K562 (cell line): Measurements from ENCODE around the gene NRXN2. TPM values are rescaled to one million over a fixed set of nuclear protein-coding genes. Genes with fewer than 3 reads are reported as not detected.

Source experiments
- CC2D1A ChIP-seq: fragments of 450-650 bp; IDR thresholded peaks from 2 replicates; pipeline ENCODE4 v1.6.1; 2017; ENCODE audit warnings: mild to moderate bottlenecking
- EGR1 ChIP-seq: fragments of 450-650 bp; conservative IDR thresholded peaks from 2 replicates; pipeline ENCODE4 v1.6.1; 2017; ENCODE audit warnings: mild to moderate bottlenecking
- FOXP1 ChIP-seq: sonication (generic); formaldehyde crosslinking; IDR thresholded peaks from 2 replicates; pipeline ENCODE4 v1.8.0; 2022; ENCODE audit warnings: mild to moderate bottlenecking, missing genetic modification reagents
- GATA2 ChIP-seq: sonication (generic); formaldehyde crosslinking; IDR thresholded peaks from 2 replicates; pipeline ENCODE4 v1.4.0; 2020; ENCODE audit warnings: mild to moderate bottlenecking, missing genetic modification reagents
- NEUROD1 ChIP-seq: fragments of 150-350 bp; IDR thresholded peaks from 2 replicates; pipeline ENCODE4 v1.6.1; 2014; ENCODE audit warnings: borderline replicate concordance, low read length, low read depth; ENCODE audit not compliant: partially characterized antibody
- NR2C2 ChIP-seq, 2 experiments: fragments of 200-800 bp in 1 of 2; sonication (Bioruptor generic) in 1 of 2; sonication (generic) in 1 of 2; formaldehyde crosslinking in 1 of 2; IDR thresholded peaks; 2 replicates each; pipeline versions ENCODE4 v1.6.1 to v1.8.0; 2016 to 2022; ENCODE audit warnings: mild to moderate bottlenecking in 1 of 2, missing compliant biosample characterization in 1 of 2, missing genetic modification characterization in 1 of 2, missing genetic modification reagents in 1 of 2
- PCBP1 ChIP-seq: fragments of 200-400 bp; formaldehyde crosslinking; IDR thresholded peaks from 2 replicates; pipeline ENCODE4 v1.6.1; 2018; ENCODE audit warnings: mild to moderate bottlenecking, low read depth, low read length; ENCODE audit not compliant: poor library complexity, severe bottlenecking
- POLR2AphosphoS2 ChIP-seq: IDR thresholded peaks from 2 replicates; pipeline ENCODE4 v1.6.1; 2012; ENCODE audit warnings: low read length, improper control_type of control experiment
- RCOR1 ChIP-seq, 2 experiments: IDR thresholded peaks; 2 replicates each; pipeline ENCODE4 v1.6.1; 2012; ENCODE audit warnings: low read depth in 2 of 2, low read length in 2 of 2, borderline replicate concordance in 1 of 2, improper control_type of control experiment in 1 of 2
- TCF3 ChIP-seq: sonication (generic); formaldehyde crosslinking; IDR thresholded peaks from 2 replicates; pipeline ENCODE4 v1.4.0; 2020; ENCODE audit warnings: mild to moderate bottlenecking, missing genetic modification reagents
- polyA plus RNA-seq, 8 experiments: library from polyadenylated mRNA; depleted of rRNA in 4 of 8; stranded (reverse) in 5 of 8; unstranded in 3 of 8; fragments of >200 nt; fragmentation: Nextera tagmentation in 2 of 8; fragmentation: Illumina TruSeq in 1 of 8; extraction: Ambion mirVana in 2 of 8; extraction: Trizol in 1 of 8; gene quantifications; 2 replicates each; pipeline versions ENCODE4 v1.2.1 to v1.2.3, GENCODE V29; 2011 to 2014; ENCODE audit warnings: inconsistent platforms in 1 of 8, missing spikeins in 1 of 8
- total RNA-seq, 7 experiments: library from RNA; depleted of rRNA in 6 of 7; stranded (reverse); fragments of >200 nt in 6 of 7; fragmentation: Illumina TruSeq in 2 of 7; extraction: Trizol in 2 of 7; gene quantifications; 2 replicates each; pipeline versions ENCODE4 v1.2.1 to v1.2.3, GENCODE V29; 2011 to 2021; ENCODE audit warnings: low replicate concordance in 1 of 7
- TF ChIP-seq, protein P1 (sequence below): fragments of 250-450 bp; sonication (Bioruptor Pico); IDR thresholded peaks from 2 replicates; pipeline ENCODE4 v1.5.0; 2021; ENCODE audit warnings: mild to moderate bottlenecking, borderline replicate concordance
- TF ChIP-seq, protein P2 (sequence below): fragments of 450-650 bp; IDR thresholded peaks from 2 replicates; pipeline ENCODE4 v1.6.1; 2017; ENCODE audit warnings: antibody characterized with exemption
- TF ChIP-seq, protein P3 (sequence below): sonication (generic); formaldehyde crosslinking; IDR thresholded peaks from 2 replicates; pipeline ENCODE4 v1.9.0; 2022; ENCODE audit warnings: mild to moderate bottlenecking, missing genetic modification reagents
- TF ChIP-seq, protein P4 (sequence below): IDR thresholded peaks from 2 replicates; pipeline ENCODE4 v1.6.1; 2011; ENCODE audit warnings: borderline replicate concordance, low read depth, mild to moderate bottlenecking, moderate library complexity, low read length; ENCODE audit not compliant: insufficient read depth, poor library complexity, severe bottlenecking
- TF ChIP-seq, protein P5 (sequence below): fragments of 250-450 bp; sonication (Bioruptor Pico); IDR thresholded peaks from 2 replicates; pipeline ENCODE4 v1.5.0; 2022; ENCODE audit warnings: mild to moderate bottlenecking

Gene NRXN2
- total and polyA plus RNA-seq, 9 of the 15 experiments (the other 6 are each of a cell fraction or from before 2014, with no cell fraction given): 0.07 to 0.47 (median 0.15) TPM; not detected in 4

DNA sequence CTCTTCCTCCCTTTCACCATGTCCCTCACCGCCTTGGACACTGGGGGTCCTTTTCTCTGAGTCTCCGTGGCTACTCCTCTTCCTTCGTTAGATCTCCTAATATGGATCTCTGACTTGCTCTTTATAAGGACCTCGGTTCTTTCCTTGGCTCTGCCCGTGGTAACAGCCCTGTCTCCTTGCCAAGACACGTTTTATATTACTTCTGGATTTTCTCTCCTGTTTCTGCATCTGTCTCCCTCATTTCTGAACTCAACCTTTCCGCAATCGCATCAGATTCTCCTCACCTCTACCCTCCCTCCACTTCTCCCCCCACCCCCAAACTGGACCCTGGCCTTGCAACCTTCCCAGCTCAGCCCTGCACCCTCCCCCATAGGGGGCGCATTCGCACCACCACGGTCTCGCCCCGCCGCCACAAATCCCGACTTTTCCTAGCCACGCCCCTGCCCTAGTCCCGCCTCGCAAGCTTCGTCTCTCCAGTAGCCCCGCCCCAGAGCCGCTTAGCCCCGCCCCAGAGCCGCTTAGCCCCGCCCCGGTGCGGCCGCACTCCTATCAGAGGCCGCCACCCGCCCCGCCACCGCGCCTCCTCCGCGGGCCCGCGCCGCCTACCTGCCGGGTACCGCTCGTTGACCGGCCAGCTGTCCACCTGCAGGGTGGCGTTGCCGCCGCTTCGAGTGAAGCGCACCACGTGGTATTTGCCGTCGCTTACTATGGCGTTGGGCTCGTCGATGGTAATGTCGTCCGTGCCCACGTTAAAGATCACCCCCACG, 93.0 kb downstream of the NRXN2 start (continued):
- TF ChIP-seq, protein P1, sequence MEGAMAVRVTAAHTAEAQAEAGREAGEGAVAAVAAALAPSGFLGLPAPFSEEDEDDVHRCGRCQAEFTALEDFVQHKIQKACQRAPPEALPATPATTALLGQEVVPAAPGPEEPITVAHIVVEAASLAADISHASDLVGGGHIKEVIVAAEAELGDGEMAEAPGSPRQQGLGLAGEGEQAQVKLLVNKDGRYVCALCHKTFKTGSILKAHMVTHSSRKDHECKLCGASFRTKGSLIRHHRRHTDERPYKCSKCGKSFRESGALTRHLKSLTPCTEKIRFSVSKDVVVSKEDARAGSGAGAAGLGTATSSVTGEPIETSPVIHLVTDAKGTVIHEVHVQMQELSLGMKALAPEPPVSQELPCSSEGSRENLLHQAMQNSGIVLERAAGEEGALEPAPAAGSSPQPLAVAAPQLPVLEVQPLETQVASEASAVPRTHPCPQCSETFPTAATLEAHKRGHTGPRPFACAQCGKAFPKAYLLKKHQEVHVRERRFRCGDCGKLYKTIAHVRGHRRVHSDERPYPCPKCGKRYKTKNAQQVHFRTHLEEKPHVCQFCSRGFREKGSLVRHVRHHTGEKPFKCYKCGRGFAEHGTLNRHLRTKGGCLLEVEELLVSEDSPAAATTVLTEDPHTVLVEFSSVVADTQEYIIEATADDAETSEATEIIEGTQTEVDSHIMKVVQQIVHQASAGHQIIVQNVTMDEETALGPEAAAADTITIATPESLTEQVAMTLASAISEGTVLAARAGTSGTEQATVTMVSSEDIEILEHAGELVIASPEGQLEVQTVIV (CRISPR knock-in tag): no peak
- TF ChIP-seq FOXP1 (CRISPR knock-in tag) (peak; percentile 74; the same call in 1 of the 2 replicates), CC2D1A (peak; percentile 39; the same call in 1 of the 2 replicates), NEUROD1 (no peak), POLR2AphosphoS2 (no peak), PCBP1 (no peak), GATA2 (no peak), RCOR1 (IDR thresholded peaks at IDR 0.05; ENCODE audit: borderline replicate concordance in 1 of 2, low read depth in 2 of 2, low read length in 2 of 2) (peak in 1 of 2 experiments; percentile 44; a peak in 1 of 4 replicates), EGR1 (peak; percentile 37; the same call in 1 of the 2 replicates), TCF3 (CRISPR knock-in tag) (peak; percentile 43; the same call in 1 of the 2 replicates), NR2C2 (CRISPR knock-in tag; IDR thresholded peaks at IDR 0.05) (0 out of 2 replicates have a peak, but pooled peaks have one; percentile 25), NR2C2 (tag; IDR thresholded peaks at IDR 0.05) (no peak)
- TF ChIP-seq, protein P2, sequence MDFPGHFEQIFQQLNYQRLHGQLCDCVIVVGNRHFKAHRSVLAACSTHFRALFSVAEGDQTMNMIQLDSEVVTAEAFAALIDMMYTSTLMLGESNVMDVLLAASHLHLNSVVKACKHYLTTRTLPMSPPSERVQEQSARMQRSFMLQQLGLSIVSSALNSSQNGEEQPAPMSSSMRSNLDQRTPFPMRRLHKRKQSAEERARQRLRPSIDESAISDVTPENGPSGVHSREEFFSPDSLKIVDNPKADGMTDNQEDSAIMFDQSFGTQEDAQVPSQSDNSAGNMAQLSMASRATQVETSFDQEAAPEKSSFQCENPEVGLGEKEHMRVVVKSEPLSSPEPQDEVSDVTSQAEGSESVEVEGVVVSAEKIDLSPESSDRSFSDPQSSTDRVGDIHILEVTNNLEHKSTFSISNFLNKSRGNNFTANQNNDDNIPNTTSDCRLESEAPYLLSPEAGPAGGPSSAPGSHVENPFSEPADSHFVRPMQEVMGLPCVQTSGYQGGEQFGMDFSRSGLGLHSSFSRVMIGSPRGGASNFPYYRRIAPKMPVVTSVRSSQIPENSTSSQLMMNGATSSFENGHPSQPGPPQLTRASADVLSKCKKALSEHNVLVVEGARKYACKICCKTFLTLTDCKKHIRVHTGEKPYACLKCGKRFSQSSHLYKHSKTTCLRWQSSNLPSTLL: no peak
- TF ChIP-seq, protein P3, sequence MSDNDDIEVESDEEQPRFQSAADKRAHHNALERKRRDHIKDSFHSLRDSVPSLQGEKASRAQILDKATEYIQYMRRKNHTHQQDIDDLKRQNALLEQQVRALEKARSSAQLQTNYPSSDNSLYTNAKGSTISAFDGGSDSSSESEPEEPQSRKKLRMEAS (CRISPR knock-in tag): peak; percentile 87
- TF ChIP-seq, protein P4, sequence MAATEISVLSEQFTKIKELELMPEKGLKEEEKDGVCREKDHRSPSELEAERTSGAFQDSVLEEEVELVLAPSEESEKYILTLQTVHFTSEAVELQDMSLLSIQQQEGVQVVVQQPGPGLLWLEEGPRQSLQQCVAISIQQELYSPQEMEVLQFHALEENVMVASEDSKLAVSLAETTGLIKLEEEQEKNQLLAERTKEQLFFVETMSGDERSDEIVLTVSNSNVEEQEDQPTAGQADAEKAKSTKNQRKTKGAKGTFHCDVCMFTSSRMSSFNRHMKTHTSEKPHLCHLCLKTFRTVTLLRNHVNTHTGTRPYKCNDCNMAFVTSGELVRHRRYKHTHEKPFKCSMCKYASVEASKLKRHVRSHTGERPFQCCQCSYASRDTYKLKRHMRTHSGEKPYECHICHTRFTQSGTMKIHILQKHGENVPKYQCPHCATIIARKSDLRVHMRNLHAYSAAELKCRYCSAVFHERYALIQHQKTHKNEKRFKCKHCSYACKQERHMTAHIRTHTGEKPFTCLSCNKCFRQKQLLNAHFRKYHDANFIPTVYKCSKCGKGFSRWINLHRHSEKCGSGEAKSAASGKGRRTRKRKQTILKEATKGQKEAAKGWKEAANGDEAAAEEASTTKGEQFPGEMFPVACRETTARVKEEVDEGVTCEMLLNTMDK: peak; percentile 93
- TF ChIP-seq, protein P5, sequence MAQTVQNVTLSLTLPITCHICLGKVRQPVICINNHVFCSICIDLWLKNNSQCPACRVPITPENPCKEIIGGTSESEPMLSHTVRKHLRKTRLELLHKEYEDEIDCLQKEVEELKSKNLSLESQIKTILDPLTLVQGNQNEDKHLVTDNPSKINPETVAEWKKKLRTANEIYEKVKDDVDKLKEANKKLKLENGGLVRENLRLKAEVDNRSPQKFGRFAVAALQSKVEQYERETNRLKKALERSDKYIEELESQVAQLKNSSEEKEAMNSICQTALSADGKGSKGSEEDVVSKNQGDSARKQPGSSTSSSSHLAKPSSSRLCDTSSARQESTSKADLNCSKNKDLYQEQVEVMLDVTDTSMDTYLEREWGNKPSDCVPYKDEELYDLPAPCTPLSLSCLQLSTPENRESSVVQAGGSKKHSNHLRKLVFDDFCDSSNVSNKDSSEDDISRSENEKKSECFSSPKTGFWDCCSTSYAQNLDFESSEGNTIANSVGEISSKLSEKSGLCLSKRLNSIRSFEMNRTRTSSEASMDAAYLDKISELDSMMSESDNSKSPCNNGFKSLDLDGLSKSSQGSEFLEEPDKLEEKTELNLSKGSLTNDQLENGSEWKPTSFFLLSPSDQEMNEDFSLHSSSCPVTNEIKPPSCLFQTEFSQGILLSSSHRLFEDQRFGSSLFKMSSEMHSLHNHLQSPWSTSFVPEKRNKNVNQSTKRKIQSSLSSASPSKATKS (CRISPR knock-in tag): no peak
